ENCODE data around the gene KIF1A.

The KIF1A gene

DNA sequence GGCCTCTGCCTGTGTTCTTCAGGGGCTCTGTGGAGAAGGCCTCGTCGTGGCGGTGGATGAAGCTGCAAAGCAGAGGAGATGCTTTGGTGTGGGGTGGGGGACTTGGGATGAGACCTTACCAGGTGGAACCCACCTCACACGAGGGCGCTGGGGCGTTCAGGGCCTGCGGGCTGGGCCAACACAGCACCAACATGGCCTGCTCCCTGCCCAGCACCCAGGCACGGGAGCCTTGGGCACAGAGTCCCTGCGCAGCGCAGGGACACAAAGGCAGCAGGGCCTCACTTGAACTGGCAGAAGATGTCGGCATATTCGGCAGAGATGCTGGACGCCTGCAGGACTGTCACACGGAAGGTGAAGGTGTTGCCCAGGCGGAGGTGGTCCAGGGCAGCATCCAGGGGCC lies 74.6 kb downstream of the KIF1A start:
- Histone ChIP-seq H3K27ac (no peak overlapping the region), H3K4me3 (no peak overlapping the region)

DNA sequence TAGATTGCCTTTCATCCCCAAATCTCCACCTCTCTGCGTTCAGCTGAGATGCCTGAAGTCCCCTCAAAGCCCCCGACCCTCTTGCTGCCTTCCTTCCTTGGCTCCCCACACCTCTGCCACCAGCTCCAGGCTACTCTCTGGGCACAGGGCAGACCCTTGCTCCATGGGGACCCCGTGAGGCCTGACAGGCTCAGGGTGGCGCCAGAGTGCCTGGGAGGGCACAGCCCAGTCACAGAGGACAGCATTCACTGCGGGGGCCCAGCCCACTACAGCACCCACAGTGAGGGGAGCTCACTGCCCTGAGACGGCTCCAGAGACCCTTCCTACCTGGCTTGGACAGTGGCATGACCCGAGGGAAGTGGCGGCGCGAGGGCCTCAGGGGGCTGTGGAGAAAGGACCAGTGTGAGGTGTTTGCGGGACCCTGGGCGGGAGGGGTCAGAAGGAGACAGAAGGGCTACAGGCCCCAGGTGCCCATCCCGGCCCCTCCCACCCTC lies 77.4 kb downstream of the KIF1A start:
- H3K4me3 ChIP-seq, result no peak overlapping the region
- no peak overlapping the region for H3K27ac ChIP-seq

DNA sequence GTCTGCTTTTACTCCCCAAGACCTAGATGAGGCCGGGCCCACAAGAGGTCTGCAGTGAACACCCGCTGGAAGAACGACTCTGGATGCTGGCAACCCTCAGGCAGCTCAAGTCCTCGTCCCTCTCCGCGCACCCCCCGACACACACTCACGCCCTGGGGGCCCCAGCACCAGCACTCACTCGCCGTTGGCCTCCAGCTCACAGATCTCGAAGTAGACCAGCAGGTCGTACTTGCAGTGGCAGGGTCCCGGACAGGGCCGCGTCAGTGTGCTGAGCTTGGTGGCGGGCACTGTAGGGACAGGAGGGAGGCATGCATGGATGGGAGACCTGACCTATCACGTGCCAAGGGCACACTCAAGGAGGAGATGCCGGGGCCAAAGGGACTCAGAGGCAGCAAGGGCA lies 78.9 kb downstream of the KIF1A start:
- Histone ChIP-seq H3K27ac (no peak overlapping the region), H3K4me3 (no peak overlapping the region)

DNA sequence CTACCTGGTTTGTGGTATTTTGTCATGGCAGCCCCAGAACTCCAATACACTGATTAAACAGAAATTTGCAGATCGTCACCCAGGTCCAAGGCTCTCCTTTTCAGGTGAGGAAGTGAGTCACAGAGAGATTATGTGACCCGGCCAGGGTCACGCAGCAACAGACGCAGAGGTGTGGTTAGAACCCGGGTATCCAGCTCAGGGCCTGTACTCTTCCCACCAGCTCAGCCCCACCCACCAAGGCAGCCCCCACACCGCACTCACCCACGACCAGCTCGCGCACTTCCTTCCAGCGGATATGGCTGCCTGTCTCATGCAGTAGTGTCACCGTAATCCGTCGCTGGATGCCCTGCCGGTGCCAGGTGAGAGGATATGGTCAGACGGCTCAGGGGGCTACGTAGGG lies 80.2 kb downstream of the KIF1A start:
- Histone ChIP-seq H3K4me3 (no peak overlapping the region), H3K27ac (no peak overlapping the region)

DNA sequence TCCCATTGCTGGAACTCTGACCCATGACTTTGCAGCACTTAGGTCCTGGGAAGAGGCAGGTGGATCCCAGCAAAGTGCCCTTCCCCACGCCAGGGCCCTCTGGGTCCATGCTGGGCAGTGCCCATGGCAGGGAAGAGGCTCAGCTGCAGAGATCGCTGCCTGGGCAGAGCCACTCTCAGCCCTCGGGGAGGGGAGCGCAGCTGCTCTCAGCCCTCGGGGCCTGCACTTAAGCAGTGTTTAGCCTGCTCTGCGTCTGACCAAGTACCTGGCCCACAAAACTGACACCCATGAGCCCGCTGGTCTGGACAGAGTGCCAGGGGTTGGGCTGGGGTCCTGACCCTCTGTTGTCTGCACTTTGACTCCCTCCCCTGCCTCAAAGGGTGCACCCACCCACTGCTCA lies 82.1 kb downstream of the KIF1A start:
- Histone ChIP-seq H3K27ac (no peak overlapping the region), H3K4me3 (no peak overlapping the region)

DNA sequence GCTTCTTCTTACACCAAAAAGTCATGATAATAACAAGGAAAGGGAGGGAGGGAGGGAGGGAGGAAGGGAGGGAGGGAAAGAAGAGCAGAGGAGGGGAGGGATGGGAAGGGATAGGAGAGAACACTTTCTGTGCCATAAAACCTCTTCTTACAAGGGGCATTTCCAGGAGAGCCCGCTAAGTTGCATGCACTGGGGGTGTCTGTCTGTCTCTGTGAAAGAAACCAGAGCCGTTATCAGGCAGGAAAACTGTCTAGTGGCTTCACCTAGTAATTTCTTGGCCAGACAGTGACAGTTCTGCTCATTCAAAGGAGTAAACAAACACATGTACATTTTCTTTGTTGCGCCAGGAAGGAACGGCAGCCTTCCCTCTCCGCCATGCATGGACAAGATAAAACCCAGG lies 82.5 kb downstream of the KIF1A start:
- Histone ChIP-seq H3K27ac (no peak overlapping the region), H3K4me3 (no peak overlapping the region)

DNA sequence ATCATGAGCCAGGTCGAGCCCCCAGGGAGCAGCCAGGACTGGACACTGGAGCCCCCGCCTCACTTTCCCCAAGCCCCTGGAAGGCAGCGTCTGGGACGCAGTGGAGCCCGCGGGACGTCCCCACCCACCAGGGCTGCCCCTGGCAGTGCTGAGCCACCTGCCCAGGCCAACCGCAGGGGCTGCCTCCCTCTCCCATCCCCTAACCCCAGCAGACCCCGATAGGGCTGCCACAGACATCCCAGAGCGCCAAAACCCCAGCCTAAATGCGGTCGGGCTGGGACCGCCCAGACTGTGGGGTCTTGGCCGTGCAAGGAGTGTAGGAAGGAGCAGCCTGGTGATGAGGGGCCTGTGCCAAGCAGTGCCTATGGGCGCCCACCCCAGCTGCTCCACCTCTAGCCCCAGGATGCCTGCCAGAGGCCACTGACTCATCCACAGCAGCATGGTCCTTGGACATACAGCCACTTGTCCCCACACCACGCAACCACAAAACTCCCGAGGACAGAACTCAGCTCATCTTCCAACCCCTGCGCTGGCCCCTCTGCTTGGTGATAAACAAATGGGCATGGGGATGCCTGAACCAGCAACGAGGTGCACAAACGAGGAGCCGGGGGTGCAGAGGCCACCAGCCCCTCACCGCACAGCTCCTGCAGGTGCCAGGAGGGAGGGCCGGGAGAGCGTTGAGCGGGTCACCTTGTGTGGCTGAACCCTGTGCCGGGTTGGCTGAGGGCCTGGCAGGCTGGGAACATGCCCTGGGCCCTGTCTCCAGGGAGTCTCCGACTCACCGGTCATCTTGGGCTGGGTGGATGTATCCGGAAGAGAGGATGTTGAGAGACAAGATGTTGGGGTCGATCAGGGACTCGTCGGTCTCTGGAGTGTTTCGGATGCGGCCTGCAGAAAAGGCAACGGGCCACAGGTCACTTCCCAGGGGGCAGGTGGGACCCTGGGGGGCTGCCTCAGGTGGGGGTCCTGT lies 83.5 kb downstream of the KIF1A start:
- no peak overlapping the region for H3K27ac ChIP-seq
- H3K4me3 ChIP-seq, result no peak overlapping the region

DNA sequence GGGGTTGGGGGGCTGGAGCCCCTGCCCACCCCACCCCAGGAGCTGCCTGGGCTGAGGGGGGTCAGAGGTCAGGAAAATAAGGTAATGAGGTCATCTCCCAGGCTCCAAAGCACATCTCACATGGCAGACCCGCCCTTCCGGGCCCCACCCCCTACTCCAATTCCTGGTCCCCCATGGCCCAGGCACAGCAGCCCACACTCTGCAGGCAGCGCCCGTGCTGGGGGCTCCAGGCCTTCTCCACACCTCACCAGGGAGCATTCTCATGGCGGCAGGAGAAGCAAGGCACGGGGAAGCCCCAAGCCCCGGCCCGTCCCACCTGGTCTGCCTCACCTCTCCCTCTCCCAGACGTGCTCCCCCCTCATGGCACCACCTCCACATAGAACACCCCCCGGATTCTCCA lies 84.5 kb downstream of the KIF1A start:
- Histone ChIP-seq H3K27ac (no peak overlapping the region), H3K4me3 (no peak overlapping the region)

DNA sequence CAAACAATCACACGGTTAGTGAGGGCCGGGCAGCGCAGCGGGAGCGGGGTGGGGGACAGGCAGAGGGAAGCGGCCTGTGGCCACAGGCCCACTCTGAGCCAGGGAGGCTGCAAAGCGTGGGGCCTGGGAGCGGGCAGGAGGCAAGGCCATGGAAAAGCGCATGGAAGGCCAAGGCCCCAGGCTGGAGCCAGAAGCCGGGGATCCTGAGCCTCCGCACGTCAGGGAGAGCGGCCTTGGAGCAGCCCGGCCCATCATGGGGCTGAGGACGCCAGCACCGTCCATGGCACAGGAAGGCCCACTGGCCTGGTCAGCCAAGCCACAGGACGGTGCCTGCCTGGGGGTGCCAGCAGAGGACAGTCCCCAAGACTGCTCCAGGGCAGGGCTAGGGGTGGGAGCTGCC lies 85.3 kb downstream of the KIF1A start:
- no peak overlapping the region for H3K27ac ChIP-seq
- H3K4me3 ChIP-seq, result no peak overlapping the region

DNA sequence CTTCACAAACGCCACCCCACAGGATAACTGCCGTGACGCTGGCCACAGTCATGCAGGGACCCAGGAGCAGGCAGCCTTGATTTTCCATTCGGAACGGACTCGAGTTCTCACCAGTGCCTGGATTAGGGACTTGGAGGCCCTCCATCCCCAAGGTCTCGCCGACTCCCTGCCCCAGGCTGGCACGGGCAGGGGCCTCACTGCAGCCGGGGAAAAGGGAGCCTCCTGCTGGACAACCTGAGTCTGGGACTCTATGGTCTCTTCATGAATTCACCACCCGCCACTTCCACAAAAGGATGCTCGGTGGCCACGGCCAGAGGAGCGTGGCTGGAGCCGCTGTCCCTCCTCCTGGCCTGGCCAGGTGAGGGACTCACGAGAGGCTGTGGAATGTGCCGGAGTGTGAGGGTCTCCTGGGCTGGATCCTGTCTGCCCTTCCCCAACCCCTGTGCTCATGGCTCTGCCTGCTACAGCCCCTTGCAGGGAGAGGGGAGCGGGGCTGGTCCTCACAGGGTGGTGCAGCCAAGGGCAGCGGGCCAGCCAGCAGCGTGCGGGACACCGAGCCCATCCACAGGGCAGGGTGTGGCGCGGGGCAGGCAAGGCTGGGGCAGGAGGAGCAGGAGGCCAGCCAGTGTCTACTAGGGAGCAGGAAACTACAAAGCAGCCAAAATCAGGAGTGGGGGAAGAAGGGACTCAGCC lies 86.1 kb downstream of the KIF1A start:
- H3K27ac ChIP-seq, result no peak overlapping the region
- no peak overlapping the region for H3K4me3 ChIP-seq

DNA sequence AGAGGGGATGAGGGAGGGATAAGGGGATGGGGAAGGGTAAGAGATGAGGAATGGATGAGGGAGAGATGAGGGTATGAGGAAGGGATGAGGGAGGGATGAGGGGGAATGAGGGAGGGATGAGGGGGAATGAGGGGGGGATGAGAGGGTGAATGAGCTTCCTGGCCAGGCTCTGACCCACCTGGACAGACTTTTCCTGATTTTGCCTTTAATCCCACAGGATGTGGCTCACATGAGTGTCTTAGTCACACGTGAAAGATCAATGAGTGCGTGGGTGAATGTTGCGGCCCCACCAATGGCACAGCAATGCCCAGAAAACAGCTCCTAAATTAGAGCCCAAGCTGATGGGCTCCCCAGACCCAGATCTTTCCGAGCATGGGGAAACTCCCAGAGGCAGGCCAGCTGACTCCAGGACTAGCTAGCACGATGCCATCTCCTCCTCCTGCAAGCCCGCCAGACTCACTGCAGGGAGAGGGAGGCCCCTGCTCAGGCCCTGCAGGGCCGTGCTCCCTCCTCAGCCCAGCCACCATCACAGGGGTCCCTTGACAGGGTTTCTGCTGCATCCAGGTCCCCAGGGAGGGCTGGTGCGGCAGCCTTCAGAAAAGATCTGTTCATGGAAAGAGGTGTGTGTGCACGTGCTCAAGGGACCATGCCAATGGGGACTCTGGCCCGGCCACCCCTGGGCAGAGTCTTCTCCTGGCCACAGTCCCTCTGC lies 87.0 kb downstream of the KIF1A start:
- H3K27ac ChIP-seq, result no peak overlapping the region
- H3K4me3 ChIP-seq, result no peak overlapping the region

DNA sequence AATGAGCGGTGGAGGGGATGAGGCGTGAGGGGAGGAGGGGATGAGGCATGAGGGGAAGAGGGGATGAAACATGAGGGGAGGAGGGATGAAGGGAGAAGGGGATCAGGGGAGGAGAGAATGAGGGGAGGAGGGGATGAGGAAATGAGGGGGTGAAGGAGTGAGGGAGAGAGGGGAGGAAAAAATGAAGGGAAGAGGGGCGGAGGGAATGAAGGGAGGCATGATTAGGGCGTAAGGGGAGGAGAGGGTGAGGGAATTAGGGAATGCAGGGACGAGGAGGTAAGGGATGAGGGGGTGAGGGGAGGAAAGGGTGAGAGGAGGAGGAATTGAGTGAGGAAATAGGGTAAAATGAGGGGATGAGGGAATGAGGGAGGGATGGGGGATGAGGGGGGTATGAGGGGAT lies 87.8 kb downstream of the KIF1A start:
- no peak overlapping the region for H3K4me3 ChIP-seq
- H3K27ac ChIP-seq, result no peak overlapping the region

DNA sequence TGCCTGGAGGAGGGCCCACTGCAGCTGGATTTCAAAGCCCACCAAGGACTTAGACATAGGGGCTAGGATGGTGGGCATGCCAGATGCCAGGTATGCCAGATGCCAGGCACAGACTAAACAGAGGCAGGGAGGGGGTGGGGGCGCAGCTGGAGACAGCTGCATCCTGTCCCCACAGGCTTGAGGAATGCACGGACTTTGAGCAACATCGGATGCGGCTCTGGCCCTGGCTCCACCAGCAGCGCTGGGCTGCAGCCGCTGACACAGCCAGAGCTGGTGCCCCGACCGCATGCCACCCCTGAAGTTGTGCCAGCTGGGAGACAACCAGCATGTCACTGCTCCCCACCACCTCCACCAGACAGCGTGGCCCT lies 88.9 kb downstream of the KIF1A start:
- Histone ChIP-seq H3K4me3 (no peak overlapping the region), H3K27ac (no peak overlapping the region)

DNA sequence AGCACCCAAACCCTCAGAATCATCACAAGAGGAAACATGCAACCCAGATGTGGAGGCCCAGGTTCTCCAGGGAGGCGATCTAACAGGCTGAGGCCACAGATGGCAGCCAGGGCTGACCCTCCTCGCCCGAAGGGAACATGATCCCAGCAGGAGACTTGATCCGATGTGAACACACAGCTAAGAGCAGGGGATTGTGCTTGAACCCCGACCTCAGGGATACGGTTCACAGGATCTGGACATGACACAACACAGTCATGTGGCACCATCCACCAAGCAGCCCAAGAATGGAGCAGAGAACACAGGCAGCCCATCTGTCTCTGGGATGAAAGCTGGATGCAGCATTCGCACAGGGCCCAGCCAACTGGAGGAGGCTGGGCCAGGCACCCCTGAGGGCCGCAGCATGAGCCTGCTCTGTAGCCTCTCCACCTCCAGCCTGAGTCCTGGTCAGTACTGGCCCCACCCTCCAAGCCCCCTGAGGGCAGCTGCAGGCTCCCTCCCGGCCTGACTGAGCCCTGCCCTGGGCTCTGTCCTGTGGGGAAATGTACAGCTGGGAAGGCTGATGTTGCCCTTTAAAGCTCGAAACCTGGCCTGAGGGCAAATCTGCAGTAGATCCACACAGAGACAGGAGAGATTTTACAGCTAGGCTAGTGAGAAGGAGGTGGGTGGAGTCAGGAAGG lies 89.4 kb downstream of the KIF1A start:
- Histone ChIP-seq H3K4me3 (no peak overlapping the region), H3K27ac (no peak overlapping the region)

DNA sequence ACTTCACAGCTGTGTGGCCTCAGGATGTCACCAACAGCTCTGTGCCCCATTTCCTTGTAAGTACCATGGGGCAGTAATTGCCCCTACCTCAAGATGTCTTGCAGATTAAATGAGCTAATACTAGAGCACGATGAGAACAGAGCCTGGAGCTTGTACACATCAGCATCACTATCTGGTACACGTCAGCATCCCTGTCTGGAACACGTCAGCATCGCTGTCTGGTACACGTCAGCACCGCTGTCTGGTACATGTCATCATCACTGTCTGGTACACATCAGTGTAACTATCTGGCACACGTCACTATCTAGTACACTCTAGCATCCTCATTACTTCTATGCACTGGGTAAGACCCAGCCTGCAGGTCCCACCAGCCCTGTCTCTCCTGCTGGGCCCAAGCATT lies 91.2 kb downstream of the KIF1A start:
- Histone ChIP-seq H3K27ac (no peak overlapping the region), H3K4me3 (no peak overlapping the region)

DNA sequence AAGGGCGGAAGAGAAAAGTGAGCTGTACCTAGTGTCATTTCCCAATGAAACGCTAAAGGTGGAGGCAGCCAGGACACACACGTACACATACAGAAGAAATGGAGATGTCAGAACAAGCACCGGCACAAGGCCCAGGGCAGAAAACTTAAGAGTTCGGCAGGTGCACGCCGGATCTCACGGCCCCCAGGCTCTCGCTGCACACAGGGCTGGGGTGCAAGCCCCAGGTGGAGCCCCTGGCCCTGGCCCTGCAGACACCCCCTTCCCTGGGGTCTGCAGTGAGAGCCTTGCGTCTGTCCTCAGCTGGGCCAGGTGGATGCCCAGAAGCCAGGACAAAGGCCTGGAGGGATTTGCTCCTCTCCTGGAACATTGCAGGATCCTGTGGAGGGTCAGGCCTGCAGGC lies 91.7 kb downstream of the KIF1A start:
- H3K4me3 ChIP-seq, result no peak overlapping the region
- H3K27ac ChIP-seq, result no peak overlapping the region

DNA sequence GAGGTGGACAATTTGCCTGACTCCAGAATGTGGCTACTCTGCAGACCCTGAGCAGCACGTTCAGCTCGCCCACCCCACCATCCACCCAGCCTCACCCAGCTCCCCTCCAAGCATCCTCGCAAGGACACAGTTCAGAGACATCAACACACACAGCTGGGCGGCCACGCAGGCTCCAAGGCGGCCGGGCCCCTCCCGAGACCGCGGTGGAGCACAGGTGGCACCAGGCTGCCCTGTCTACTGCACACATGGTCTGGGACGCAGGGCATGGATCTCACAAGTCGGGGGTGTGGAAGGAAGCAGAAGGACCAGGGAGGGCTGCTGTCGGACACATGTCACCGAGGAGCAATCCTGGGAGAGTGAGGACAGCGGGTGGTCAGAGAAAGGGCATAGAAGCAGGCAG lies 92.1 kb downstream of the KIF1A start:
- H3K4me3 ChIP-seq, result no peak overlapping the region
- no peak overlapping the region for H3K27ac ChIP-seq

DNA sequence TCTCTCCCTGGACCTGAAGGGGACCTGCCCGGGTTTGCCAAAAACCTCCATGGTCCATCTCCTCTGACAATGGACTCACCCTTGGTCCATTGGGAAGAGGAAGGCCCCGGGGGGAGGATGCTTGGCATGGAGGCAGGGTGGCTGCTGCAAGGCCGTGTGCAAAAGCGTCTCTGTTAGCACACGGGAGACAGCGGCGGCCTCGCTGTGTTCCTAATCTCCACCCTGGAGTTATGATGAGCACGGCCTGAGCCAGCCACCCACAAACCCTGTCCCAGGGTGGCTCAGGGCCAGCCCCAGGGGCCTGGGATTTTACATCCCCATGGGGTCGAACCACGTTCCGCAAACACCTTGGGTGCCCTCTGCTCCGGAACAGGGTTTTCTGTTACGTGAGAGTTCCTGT lies 92.6 kb downstream of the KIF1A start:
- no peak overlapping the region for H3K4me3 ChIP-seq

DNA sequence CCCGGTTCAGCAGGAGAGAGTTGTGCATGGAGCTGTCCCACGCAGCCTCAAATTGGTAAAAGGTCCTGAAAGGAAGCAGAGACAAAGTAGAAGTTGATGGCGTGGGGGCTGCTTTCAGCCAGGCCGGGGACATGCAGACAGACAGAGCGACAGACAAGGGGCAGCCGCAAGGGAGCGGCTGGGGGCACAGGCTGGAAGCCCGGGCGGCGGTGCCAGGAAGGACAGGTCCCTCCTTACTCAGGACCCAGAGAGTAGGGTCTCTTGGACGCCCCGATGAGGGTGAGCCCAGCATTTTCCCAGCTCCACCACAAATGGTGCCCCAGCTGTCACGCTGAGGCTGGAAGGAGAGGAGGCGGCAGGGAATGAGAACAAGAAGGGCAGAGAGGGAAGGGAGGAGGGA lies 93.1 kb downstream of the KIF1A start:
- Histone ChIP-seq H3K4me3 (no peak overlapping the region), H3K27ac (no peak overlapping the region)

More for the DNA sequence above, 92.6 kb downstream of the KIF1A start:
- H3K27ac ChIP-seq, result no peak overlapping the region

DNA sequence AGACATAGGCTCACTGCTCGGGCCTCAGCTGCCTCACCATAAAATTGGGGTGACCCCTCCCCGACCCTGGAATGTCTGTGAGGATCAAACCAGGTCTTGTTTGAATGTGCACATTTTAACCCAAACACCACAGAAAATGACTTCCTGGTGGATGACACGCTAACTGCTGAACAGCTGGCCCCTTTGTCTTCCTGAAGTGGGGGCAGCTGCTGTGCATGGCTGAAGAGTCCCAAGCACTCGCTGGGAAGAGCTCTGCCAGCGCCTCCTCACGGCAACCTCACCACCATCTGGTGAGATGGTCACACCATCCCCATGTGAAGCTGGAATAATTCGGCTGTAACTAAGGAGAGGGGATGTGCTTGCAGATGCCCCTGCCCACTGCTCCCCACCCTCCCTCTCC lies 94.3 kb downstream of the KIF1A start:
- H3K4me3 ChIP-seq, result no peak overlapping the region
- no peak overlapping the region for H3K27ac ChIP-seq
